Right lobe of liver (tissue), 4 donors: ENCODE data around the gene NUP214.
"Not testable (repeated sequence)": the region's sequence is repeated elsewhere in the genome, so short reads cannot be mapped to it uniquely, and the experiment has no call there.

ENCODE experiments used
- CTCF ChIP-seq, 4 donors: fragments of 200-600 bp in 3 of 4; fragments of 450-650 bp in 1 of 4; IDR thresholded peaks; one replicate each; pipeline versions ENCODE4 v1.5.1 to v1.8.0; 2016 to 2022; ENCODE audit warnings: antibody characterized with exemption in 4 of 4, mild to moderate bottlenecking in 2 of 4
- POLR2A ChIP-seq: fragments of 450-650 bp; IDR thresholded peaks from one replicate; pipeline ENCODE4 v1.6.1; 2017; ENCODE audit warnings: antibody characterized with exemption, mild to moderate bottlenecking
- donor health status: DM: no; HTN: no; CAD: no.
- donor health status: DM: no; HTN: no; CAD: no.
- donor health status: DM: no; HTN: yes; CAD: no.

GRCh38 chr9:131115360-131115742 is 10.0 kb upstream of the NUP214 start:
- TF ChIP-seq CTCF (IDR thresholded peaks at IDR 0.05); POLR2A: not testable (repeated sequence)
